HepG2 (cell line): Measurements from ENCODE around the gene BBLN. TPM values are rescaled to one million over a fixed set of nuclear protein-coding genes. Genes with fewer than 3 reads are reported as not detected.

Experiments used
- AKAP8 ChIP-seq: sonication (generic); formaldehyde crosslinking; IDR thresholded peaks from 2 replicates; pipeline ENCODE4 v1.5.1; 2020; ENCODE audit warnings: mild to moderate bottlenecking, missing genetic modification reagents
- BCL6 ChIP-seq: IDR thresholded peaks from 2 replicates; pipeline ENCODE4 v1.6.1; 2016; ENCODE audit warnings: missing genetic modification reagents, missing compliant biosample characterization
- HBP1 ChIP-seq: IDR thresholded peaks from 2 replicates; pipeline ENCODE4 v1.6.1; 2016; ENCODE audit warnings: low read depth, control low read depth
- HOXD1 ChIP-seq: sonication (generic); formaldehyde crosslinking; IDR thresholded peaks from 2 replicates; pipeline ENCODE4 v1.5.0; 2020; ENCODE audit warnings: missing genetic modification reagents
- MAFG ChIP-seq: sonication (generic); formaldehyde crosslinking; IDR thresholded peaks from 2 replicates; pipeline ENCODE4 v1.5.1; 2020; ENCODE audit warnings: mild to moderate bottlenecking, missing genetic modification reagents
- MTERF4 ChIP-seq: sonication (generic); formaldehyde crosslinking; IDR thresholded peaks from 2 replicates; pipeline ENCODE4 v1.8.0; 2023; ENCODE audit warnings: mild to moderate bottlenecking, missing genetic modification reagents
- MTF2 ChIP-seq: sonication (generic); formaldehyde crosslinking; IDR thresholded peaks from 2 replicates; pipeline ENCODE4 v1.5.0; 2020; ENCODE audit warnings: missing genetic modification reagents, borderline replicate concordance
- NBN ChIP-seq: fragments of 450-650 bp; conservative IDR thresholded peaks from 2 replicates; pipeline ENCODE4 v1.6.1; 2017
- RAD21 ChIP-seq: fragments of 450-650 bp; formaldehyde crosslinking; IDR thresholded peaks from 2 replicates; pipeline ENCODE4 v1.5.0; 2020; ENCODE audit warnings: mild to moderate bottlenecking
- SIN3A ChIP-seq: IDR thresholded peaks from 2 replicates; pipeline ENCODE4 v1.6.1; 2011; ENCODE audit warnings: low read depth, mild to moderate bottlenecking, control low read depth, low read length, borderline replicate concordance
- TSC22D2 ChIP-seq: sonication (generic); formaldehyde crosslinking; IDR thresholded peaks from 2 replicates; pipeline ENCODE4 v1.5.1; 2020; ENCODE audit warnings: missing genetic modification reagents, mild to moderate bottlenecking, borderline replicate concordance
- ZBTB1 ChIP-seq: sonication (generic); formaldehyde crosslinking; IDR thresholded peaks from 2 replicates; pipeline ENCODE4 v1.4.0; 2020; ENCODE audit warnings: missing genetic modification reagents, borderline replicate concordance
- ZBTB37 ChIP-seq: sonication (generic); formaldehyde crosslinking; IDR thresholded peaks from 2 replicates; pipeline ENCODE4 v1.4.0; 2020; ENCODE audit warnings: mild to moderate bottlenecking, missing genetic modification reagents
- ZFX ChIP-seq: sonication (generic); formaldehyde crosslinking; IDR thresholded peaks from 2 replicates; pipeline ENCODE4 v1.4.0; 2020; ENCODE audit warnings: mild to moderate bottlenecking, low read depth, missing genetic modification reagents, moderate library complexity
- ZMYM3 ChIP-seq: sonication (generic); formaldehyde crosslinking; IDR thresholded peaks from 2 replicates; pipeline ENCODE4 v1.5.1; 2020; ENCODE audit warnings: mild to moderate bottlenecking, missing genetic modification reagents
- ZNF232 ChIP-seq: sonication (generic); formaldehyde crosslinking; IDR thresholded peaks from 2 replicates; pipeline ENCODE4 v1.4.0; 2020; ENCODE audit warnings: missing genetic modification reagents, borderline replicate concordance
- ZNF558 ChIP-seq: sonication (generic); formaldehyde crosslinking; IDR thresholded peaks from 2 replicates; pipeline ENCODE4 v1.9.0; 2022; ENCODE audit warnings: mild to moderate bottlenecking, missing genetic modification reagents, borderline replicate concordance
- polyA plus RNA-seq, 8 experiments: library from polyadenylated mRNA; depleted of rRNA in 3 of 8; stranded (reverse) in 7 of 8; unstranded in 1 of 8; fragments of >200 nt; fragmentation: Illumina TruSeq in 4 of 8; extraction: Trizol in 4 of 8; gene quantifications; 2 replicates each; pipeline versions ENCODE4 v1.2.1 to v1.2.3, GENCODE V29; 2011 to 2016; ENCODE audit warnings: low read depth in 4 of 8, missing spikeins in 1 of 8, mixed read lengths in 1 of 8; ENCODE audit not compliant: insufficient read depth in 1 of 8
- total RNA-seq, 5 experiments: library from RNA; depleted of rRNA; stranded (reverse); fragments of >200 nt; fragmentation: Illumina TruSeq; extraction: Trizol; gene quantifications; 2 replicates each; pipeline ENCODE4 v1.2.3, GENCODE V29; 2016; ENCODE audit warnings: low read depth in 1 of 5
- TF ChIP-seq, protein P1 (sequence below): sonication (generic); formaldehyde crosslinking; IDR thresholded peaks from 2 replicates; pipeline ENCODE4 v1.5.1; 2020; ENCODE audit warnings: missing genetic modification reagents, mild to moderate bottlenecking, borderline replicate concordance
- TF ChIP-seq, protein P2 (sequence below): sonication (generic); formaldehyde crosslinking; IDR thresholded peaks from 2 replicates; pipeline ENCODE4 v1.8.0; 2022; ENCODE audit warnings: mild to moderate bottlenecking, missing genetic modification reagents

Gene BBLN
- total and polyA plus RNA-seq, 2 of the 13 experiments (the other 11 are each of a cell fraction or from before 2014, with no cell fraction given), result 27.6 to 33.1 TPM

DNA sequence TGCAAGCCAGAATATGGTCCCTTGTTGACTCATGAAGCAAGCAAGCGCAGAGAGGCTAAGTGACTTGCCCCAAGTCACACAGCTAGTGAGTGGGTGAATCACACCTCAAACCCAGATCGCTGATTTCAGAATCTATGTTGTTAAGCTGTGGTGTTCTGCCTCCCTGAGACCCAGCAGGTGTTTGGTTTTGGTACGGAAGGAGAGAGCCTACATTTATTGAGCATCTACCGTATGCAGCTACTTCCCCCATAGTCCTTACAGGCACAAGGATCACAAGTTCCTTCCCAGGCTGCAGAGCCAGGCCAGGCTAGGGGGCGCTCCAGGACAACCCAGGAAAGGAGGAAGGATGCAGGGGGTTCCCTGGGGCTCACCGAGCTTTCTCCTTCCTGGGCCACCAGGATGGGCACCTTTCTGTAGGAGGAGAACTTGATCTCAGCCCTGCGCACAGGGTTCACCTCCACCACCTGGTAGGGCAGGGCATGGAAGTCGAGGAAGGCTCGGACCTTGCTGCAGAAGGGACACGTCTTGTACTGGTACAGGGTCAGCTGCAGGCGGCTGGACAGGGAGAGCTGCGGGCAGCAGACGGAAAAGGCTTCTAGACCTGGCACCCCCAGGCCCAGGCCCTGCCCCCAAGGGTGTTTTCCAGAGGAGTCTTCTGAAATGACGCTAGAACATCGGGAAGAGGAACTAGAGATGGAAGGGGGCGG is 35.0 kb upstream of the BBLN start (continued):
- TF ChIP-seq MTERF4, result no peak
- peak; percentile 87; the same call in 1 of the 2 replicates for TF ChIP-seq AKAP8
- no peak for TF ChIP-seq ZBTB37
- no peak for TF ChIP-seq NBN
- no peak for TF ChIP-seq SIN3A
- TF ChIP-seq BCL6 (CRISPR knock-in tag), result no peak
- no peak for TF ChIP-seq MAFG (CRISPR knock-in tag)
- peak; percentile 27; the same call in 1 of the 2 replicates for TF ChIP-seq ZMYM3 (CRISPR knock-in tag)
- TF ChIP-seq ZFX (CRISPR knock-in tag), result peak; percentile 37; the same call in 1 of the 2 replicates
- TF ChIP-seq MTF2, result no peak
- TF ChIP-seq, protein P1, sequence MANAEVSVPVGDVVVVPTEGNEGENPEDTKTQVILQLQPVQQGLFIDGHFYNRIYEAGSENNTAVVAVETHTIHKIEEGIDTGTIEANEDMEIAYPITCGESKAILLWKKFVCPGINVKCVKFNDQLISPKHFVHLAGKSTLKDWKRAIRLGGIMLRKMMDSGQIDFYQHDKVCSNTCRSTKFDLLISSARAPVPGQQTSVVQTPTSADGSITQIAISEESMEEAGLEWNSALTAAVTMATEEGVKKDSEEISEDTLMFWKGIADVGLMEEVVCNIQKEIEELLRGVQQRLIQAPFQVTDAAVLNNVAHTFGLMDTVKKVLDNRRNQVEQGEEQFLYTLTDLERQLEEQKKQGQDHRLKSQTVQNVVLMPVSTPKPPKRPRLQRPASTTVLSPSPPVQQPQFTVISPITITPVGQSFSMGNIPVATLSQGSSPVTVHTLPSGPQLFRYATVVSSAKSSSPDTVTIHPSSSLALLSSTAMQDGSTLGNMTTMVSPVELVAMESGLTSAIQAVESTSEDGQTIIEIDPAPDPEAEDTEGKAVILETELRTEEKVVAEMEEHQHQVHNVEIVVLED, result no peak
- TF ChIP-seq ZNF232, result no peak
- TF ChIP-seq, protein P2, sequence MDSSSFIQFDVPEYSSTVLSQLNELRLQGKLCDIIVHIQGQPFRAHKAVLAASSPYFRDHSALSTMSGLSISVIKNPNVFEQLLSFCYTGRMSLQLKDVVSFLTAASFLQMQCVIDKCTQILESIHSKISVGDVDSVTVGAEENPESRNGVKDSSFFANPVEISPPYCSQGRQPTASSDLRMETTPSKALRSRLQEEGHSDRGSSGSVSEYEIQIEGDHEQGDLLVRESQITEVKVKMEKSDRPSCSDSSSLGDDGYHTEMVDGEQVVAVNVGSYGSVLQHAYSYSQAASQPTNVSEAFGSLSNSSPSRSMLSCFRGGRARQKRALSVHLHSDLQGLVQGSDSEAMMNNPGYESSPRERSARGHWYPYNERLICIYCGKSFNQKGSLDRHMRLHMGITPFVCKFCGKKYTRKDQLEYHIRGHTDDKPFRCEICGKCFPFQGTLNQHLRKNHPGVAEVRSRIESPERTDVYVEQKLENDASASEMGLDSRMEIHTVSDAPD (CRISPR knock-in tag), result no peak
- TF ChIP-seq HBP1 (CRISPR knock-in tag), result no peak
- TF ChIP-seq ZNF558 (CRISPR knock-in tag), result no peak
- TF ChIP-seq HOXD1 (CRISPR knock-in tag), result no peak
- peak; percentile 57 for TF ChIP-seq RAD21 (CRISPR knock-in tag)
- TF ChIP-seq TSC22D2 (CRISPR knock-in tag), result no peak
- TF ChIP-seq ZBTB1 (CRISPR knock-in tag), result no peak
